HG03520 (cell line): ENCODE results near the gene C16orf78.

Source experiments
- ATAC-seq: cut with Tn5 transposase; IDR thresholded peaks from one replicate; pipeline ENCODE4 v1.9.1; 2021; ENCODE audit warnings: mild to moderate bottlenecking, moderate library complexity; ENCODE audit not compliant: unreplicated experiment

C16orf78 gene

GRCh38 chr16:49382916-49383315, 9.3 kb downstream of the C16orf78 start:
- no peak for ATAC-seq

DNA sequence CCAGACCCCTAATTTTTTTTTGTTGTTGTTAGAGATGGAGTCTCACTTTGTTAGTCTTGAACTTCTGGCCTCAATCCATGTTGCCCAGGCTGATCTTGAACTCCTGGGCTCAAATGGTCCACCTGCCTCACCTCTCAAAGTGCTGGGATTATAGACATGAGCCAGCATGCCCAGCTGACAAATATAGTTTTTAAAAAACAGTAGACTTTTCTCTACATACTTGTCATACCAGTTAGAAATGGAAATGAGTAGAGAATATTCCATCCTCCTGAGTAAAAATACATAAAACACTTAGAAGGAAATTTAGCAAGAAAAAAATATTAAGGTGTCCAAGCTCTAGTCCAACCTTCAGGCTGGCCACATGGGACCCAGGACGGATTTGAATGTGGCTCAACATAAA, 21.4 kb downstream of the C16orf78 start:
- ATAC-seq: no peak

DNA sequence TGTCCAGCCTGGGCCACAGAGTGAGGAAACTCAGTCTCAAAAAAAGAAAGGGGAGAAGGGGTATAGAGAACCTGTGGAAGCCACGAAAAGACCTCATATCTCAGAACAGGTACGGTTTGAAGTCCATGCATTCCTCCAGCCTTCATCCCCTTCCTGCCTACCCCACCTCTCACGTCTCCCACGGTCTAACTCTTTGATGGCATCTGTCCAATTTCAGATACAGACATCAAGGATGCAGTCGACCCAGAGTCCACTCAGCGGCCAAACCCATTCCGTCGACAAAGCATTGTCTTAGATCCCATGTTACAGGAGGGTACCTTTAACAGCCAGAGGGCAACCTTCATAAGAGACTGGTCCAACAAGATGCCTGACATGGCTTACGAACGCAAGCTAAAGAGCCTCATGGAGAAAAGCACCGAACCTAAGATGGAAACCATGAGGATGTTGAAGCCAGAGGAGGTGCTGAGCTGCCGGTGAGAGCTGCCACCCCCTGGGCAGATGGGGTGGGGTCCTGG, 22.7 kb downstream of the C16orf78 start:
- no peak for ATAC-seq

DNA sequence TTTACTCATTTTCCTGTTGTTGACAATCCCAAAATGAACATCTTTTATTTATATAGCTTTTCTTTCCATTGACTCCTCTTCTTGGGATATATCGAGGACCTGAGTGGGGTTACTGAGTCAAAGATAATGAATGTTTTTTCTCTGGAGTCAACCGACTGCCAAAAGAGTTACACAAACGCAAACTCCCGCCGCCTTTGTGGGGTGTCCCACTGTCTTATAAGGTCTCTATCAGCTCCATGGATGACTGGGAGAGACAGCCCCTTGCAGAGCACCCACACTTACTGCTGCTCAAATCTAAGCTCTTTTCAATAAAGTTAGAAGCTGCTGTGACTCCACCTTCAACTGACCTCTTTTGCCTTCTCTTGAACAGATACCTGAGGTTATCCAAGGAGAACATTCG, 25.2 kb downstream of the C16orf78 start:
- no peak for ATAC-seq

GRCh38 chr16:49399594-49400364, 26.2 kb downstream of the C16orf78 start:
- peak; percentile 98 for ATAC-seq

DNA sequence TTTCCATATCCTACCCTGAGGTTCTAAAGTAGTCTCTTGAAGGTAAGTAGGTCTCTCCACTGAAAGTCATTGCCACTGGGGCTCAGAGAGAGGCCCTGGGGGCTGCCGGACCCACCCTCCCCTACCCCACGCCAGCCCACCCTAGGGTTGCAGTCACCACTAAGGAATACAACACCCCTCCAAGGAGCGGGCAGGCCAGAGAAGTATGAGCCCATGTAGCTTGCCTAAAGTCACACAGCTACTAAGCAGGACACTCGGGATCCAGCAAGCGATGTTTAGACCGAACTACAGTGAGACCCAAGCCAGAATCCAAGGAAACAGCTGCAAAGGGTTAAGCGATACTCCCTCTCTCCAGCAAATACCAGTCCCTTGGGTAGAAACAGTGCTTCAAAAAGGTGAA, 27.0 kb downstream of the C16orf78 start:
- no peak for ATAC-seq

DNA sequence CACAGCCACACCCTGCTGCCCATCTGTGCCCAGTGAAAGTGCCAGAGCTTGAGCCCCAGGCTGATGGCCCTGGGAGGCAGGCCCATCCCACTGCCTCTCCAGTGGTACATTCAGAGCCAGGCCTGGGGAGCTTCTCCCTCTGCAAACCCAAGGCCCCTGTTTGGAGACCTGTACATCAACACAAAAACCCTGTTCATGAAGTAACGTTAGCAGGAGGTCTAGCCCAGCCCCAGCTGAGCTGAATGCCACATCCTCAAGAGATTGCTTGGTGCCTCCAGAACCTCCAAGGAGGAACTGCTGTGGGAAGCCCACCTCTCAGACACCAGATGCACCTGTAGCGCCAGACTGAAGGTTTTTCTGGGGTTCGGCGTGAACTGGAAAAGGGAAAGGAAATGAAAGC, 31.5 kb downstream of the C16orf78 start:
- ATAC-seq: no peak

- ATAC-seq: no peak
Observed at GRCh38 chr16:49405530-49405929, 31.9 kb downstream of the C16orf78 start.

DNA sequence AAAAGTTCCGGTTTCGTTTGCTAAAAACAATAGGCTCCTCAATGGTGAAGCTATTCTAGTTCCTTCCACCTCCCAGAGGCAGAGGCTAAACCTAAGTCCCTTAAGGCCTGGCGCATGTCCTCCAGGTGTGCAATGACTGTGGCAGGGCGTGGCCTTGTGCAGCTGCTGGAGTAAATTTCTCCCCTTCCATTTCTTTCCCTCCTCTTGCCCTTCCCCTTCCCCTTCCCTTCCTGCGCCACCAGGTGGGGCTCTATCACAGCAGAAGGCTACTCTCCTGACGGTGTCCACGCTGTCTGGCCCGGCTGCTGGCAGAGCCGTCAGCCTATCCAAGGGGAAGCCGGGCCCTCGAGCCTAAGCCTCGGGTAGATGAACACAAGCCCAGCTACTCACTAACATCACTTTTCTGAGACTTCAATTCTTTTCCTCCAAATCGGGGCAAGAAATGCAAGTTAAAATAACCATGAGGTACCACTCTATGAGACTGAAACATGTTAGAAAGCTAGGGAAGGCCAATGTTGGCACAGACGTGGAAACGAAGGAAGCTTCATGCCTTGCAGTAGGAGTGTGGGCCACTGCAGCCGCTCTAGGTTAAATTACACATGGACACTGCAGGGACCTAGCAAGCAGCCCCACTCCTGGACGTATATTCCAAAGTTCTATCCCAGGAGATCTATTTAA, 34.4 kb downstream of the C16orf78 start:
- ATAC-seq: peak; percentile 84

DNA sequence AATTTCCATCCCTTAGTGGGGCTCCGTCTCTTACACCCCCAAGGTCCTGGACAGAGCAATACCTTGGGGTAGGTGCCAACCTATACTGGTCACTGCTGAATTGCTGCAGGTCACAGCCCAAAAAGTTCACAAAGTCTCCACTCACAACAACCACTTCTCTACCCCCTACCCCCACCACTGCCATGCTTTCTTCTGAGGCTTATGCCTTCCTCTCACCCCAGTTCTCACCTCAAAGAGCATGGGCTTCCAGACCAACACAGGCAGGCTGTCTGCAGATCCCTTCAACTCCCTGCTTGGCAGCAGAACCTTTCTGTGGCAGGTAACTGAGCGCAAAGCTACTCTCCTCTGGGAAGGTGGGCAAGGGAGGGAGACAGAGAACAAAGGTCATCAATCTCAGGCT, 35.5 kb downstream of the C16orf78 start:
- ATAC-seq: no peak

DNA sequence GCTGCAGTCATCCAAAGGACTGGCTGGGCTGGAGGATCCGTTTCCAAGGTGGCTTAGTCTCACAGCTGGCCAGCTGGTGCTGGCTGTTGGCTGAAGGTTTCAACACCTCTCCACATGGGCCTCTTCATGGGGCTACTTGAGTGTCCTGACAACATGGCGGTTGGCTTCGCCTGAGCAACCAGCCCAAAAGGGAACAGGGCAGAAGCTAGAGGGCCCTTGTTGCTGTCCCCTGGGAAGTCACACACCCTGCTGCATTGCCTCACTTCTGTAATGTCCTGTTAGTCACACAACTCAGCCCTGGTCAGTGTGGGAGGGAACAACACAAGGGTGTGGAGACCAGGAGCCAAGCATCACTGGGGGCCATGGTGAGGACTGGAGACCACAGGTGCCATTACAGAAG, 36.6 kb downstream of the C16orf78 start:
- no peak for ATAC-seq

DNA sequence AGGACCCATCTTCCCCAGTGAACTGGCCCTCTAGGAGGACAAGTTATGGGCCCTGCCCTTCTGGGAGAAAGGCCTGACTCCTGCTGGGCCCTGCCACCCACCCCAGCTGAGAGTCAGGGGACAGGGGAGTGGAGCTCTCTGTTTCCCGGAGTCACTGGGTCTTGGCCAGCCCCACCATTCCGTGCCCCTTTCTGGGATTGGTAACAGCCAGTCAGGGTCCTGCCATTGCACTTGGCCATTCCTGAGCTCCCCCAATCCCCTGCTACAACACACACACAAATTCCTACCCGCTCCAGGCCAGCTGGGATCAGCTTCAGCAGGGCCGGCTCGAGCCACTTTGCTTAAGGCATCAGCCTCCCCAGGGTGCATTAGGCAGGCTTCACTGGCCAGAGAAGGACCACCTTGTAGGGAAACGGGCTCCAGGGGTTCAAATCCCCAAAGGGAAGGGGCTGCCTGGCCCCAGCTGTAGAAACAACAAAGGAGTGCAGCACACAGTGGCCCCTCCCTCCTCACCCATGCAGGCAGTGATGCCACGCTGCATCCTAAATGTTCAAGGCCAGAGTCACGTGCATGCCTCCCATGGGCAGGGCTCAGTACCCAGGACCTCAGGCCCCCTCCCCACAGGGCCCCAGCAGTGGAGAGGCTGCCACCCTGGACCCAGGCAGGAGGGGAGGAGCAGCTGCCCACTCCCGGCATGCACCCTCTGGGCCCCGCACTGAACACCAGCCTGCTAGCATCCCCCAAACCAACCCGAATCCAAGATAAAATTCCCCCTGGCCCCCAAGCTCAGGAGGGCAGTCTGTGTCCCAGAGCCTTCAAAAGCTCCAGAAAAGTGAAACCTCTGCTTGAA, 37.7 kb downstream of the C16orf78 start:
- ATAC-seq: no peak

DNA sequence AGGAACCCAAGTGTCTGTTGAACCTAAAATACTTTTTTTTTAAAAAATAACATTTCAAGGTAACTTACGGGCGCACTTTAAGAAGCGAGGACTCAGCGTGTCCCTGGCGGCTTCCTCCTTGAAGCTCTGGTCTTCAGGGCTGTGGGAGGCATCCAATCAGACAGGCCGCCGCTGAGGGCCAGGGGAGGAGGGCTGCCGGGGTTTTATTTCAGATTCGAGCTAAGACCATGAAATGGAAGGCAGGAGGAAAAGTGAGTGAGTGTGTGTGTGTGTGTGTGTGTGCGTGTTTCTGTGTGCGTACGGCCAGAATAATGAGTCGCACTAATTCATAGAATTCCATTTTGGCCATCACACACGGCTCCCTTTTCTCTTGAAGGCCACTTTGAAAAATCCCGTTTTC, 41.1 kb downstream of the C16orf78 start:
- ATAC-seq: no peak

- ATAC-seq: no peak
Observed at GRCh38 chr16:49415083-49415482, 41.5 kb downstream of the C16orf78 start.

DNA sequence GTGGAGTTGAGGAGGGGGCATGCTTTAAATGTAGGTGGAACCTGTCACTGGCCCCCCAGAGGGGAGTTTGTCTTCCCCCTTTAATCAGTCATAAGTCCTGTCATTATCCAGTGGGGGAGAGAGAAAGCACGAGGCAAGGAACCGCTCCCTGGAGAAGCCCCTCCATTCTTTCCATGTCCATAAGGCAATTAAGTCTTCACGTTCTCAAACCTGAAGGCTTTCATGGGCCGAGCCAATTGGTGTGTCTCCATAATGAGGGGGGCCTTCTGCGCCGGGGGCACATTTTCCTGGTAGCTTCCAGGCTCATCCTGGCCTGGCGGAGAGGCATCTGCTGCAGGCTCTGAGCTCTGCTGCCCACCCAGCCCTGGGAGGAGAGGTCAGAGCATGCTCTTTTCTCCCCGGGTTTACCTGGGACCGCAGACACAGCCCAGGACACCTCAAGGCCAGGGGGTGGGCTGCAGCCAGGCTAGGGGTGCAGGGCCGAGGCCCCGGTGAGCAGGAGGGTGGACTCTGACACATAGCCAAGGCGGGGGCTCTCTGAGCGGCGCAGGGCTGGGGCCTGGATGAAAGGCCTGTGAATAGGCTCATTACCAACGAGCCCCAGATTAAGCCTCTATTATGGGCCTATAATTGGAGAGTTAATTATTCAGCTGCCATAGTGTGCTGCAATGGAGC, 42.5 kb downstream of the C16orf78 start:
- no peak for ATAC-seq

DNA sequence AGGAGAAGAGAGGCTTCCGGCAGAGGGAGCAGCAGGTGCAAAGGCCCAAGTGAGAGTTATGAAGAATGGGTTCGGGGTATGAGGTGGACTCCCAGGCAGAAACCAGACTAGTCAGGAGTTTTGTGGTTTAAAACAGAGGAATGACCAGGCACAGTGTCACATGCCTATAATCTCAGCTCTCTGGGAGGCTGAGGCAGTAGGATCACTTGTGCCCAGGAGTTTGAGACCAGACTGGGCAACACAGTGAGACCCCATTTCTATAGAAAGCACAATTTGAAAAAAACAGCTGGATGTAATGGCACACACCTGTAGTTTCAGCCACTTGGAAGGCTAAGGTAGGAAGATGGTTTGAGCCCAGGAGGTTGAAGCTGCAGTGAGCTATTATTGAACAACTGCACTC, 43.8 kb downstream of the C16orf78 start:
- no peak for ATAC-seq

DNA sequence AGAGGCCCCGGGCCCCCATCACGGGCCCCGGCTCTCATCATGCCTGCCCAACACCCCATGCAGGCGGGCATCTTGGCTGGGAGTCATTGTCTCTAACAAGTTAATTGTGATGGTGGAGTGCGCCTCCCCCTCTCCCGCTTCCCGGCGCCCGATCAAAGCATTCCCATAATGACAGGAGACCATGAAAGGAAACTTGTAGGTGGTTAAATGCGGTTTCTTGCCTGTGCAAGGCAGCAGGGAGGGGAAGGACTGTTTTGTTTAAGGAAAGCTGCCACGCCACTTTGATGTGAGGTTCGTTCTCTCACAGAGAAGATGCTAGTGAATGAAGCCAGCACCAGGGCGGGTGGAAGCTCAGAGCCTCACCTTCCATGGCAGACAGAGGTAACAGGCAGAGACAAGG, 45.4 kb downstream of the C16orf78 start:
- no peak for ATAC-seq

GRCh38 chr16:49419862-49420261, 46.3 kb downstream of the C16orf78 start:
- ATAC-seq: no peak

- no peak for ATAC-seq
Observed at GRCh38 chr16:49422896-49423295, 49.3 kb downstream of the C16orf78 start.

DNA sequence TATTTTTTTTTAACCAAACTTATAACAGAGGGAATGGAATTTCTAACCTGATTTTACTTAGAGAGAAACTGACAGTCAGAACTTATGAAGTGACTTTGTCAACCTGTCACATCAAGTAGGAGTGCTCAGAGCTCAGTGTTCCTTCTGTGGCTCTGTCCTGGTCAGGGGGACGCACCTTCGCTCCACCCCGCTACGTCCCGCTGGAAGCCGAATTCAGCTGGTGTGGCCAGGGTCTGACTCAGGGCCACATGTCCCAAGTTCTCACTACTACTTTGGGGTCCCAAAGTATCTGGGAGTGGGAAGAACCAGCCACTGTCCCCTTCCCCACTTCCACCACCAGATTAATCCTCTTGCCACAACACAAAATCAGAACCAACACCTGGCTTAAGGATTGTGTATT, 51.4 kb downstream of the C16orf78 start:
- no peak for ATAC-seq

DNA sequence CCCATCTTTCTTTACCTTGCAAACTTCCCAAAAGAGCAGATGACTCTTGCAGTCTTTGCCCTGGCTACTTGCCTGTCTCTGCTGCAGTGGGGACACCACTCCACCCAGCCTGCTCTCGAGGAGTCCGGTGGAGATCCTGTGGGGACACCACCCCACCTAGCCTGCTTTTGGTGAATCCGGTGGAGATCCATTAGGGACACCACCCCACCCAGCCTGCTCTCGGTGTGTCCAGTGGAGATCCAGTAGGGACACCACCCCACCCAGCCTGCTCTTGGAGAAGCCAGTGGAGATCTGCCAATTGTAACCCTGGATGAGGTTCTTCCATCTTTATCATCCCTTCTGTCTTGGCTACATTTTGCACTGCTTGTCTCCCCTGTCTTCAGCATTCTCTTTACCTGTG, 54.2 kb downstream of the C16orf78 start:
- ATAC-seq: no peak
